Measurements from ENCODE around the gene UQCRC1.

UQCRC1 gene

GRCh38 chr3:48565186-48565585 lies 44.3 kb downstream of the UQCRC1 start:
- Histone ChIP-seq H3K36me3 (ENCODE audit: control insufficient read depth, insufficient read depth, low read length) (no peaks in the 10 kb centered on the region), H3K79me2 (no peaks in the 10 kb centered on the region), H3K9me3 (ENCODE audit: control insufficient read depth, low read length) (no peaks in the 10 kb centered on the region), H3K4me1 (peaks cover 11% of the 10 kb centered on the region), H3K27ac (no peak overlapping the region), H3K4me2 (ENCODE audit: low read length) (no peak overlapping the region), H2AFZ (no peak overlapping the region), H3K27me3 (ENCODE audit: control insufficient read depth, insufficient read depth, low read length) (no peaks in the 10 kb centered on the region), H3K4me3 (ENCODE audit: low read depth, low read length) (no peak overlapping the region), H3K9ac (no peak overlapping the region)
- TF ChIP-seq CTCF (IDR thresholded peaks at IDR 0.05) = no peak

- no peaks in the 10 kb centered on the region for H3K27me3 ChIP-seq (ENCODE audit: control insufficient read depth, insufficient read depth, low read length)
- no peak overlapping the region for H3K9ac ChIP-seq
- H3K4me3 ChIP-seq (ENCODE audit: low read depth, low read length) = no peak overlapping the region
- H2AFZ ChIP-seq = no peak overlapping the region
- H3K9me3 ChIP-seq (ENCODE audit: control insufficient read depth, low read length) = no peaks in the 10 kb centered on the region
- H3K79me2 ChIP-seq = no peaks in the 10 kb centered on the region
- no peaks in the 10 kb centered on the region for H3K36me3 ChIP-seq (ENCODE audit: control insufficient read depth, insufficient read depth, low read length)
- TF ChIP-seq CTCF (IDR thresholded peaks at IDR 0.05) = no peak
- no peak overlapping the region for H3K27ac ChIP-seq
- peaks cover 14% of the 10 kb centered on the region for H3K4me1 ChIP-seq
- no peak overlapping the region for H3K4me2 ChIP-seq (ENCODE audit: low read length)
Measured at GRCh38 chr3:48564667-48565066, 44.8 kb downstream of the UQCRC1 start.

- no peak overlapping the region for H3K4me3 ChIP-seq (ENCODE audit: low read depth, low read length)
- no peak overlapping the region for H2AFZ ChIP-seq
- no peak overlapping the region for H3K4me2 ChIP-seq (ENCODE audit: low read length)
- no peaks in the 10 kb centered on the region for H3K27me3 ChIP-seq (ENCODE audit: control insufficient read depth, insufficient read depth, low read length)
- no peaks in the 10 kb centered on the region for H3K79me2 ChIP-seq
- no peak overlapping the region for H3K27ac ChIP-seq
- H3K9me3 ChIP-seq (ENCODE audit: control insufficient read depth, low read length) = no peaks in the 10 kb centered on the region
- no peaks in the 10 kb centered on the region for H3K36me3 ChIP-seq (ENCODE audit: control insufficient read depth, insufficient read depth, low read length)
- H3K4me1 ChIP-seq = peaks cover 14% of the 10 kb centered on the region
- H3K9ac ChIP-seq = no peak overlapping the region
- TF ChIP-seq CTCF (IDR thresholded peaks at IDR 0.05) = no peak
Measured at GRCh38 chr3:48564022-48564421, 45.4 kb downstream of the UQCRC1 start.

- H2AFZ ChIP-seq = no peak within 1 kb of the TSS
- H3K4me2 ChIP-seq (ENCODE audit: low read length) = no peak within 1 kb of the TSS
- no peaks in the 10 kb centered on the region for H3K9me3 ChIP-seq (ENCODE audit: control insufficient read depth, low read length)
- no peak within 1 kb of the TSS for H3K9ac ChIP-seq
- no peaks in the 10 kb centered on the region for H3K79me2 ChIP-seq
- peaks cover 14% of the 10 kb centered on the region for H3K4me1 ChIP-seq
- no peak for TF ChIP-seq CTCF (IDR thresholded peaks at IDR 0.05)
- H3K4me3 ChIP-seq (ENCODE audit: low read depth, low read length) = no peak within 1 kb of the TSS
- H3K36me3 ChIP-seq (ENCODE audit: control insufficient read depth, insufficient read depth, low read length) = no peaks in the 10 kb centered on the region
- H3K27ac ChIP-seq = no peak within 1 kb of the TSS
- H3K27me3 ChIP-seq (ENCODE audit: control insufficient read depth, insufficient read depth, low read length) = no peaks in the 10 kb centered on the region
Measured at GRCh38 chr3:48563382-48563918, 46.0 kb downstream of the UQCRC1 start, which contains the start of gene UCN2. UCN2 (minus strand) TSS chr3:48563781; CDS start chr3:48563124, 657 bp downstream.

GRCh38 chr3:48562367-48563095 lies 46.9 kb downstream of the UQCRC1 start:
- Histone ChIP-seq H3K9me3 (ENCODE audit: control insufficient read depth, low read length) (no peaks in the 10 kb centered on the region), H3K27me3 (ENCODE audit: control insufficient read depth, insufficient read depth, low read length) (no peaks in the 10 kb centered on the region), H3K79me2 (no peaks in the 10 kb centered on the region), H3K4me1 (peaks cover 14% of the 10 kb centered on the region), H3K27ac (no peak overlapping the region), H3K4me2 (ENCODE audit: low read length) (no peak overlapping the region), H3K36me3 (ENCODE audit: control insufficient read depth, insufficient read depth, low read length) (no peaks in the 10 kb centered on the region), H3K4me3 (ENCODE audit: low read depth, low read length) (no peak overlapping the region), H2AFZ (no peak overlapping the region), H3K9ac (no peak overlapping the region)
- no peak for TF ChIP-seq CTCF (IDR thresholded peaks at IDR 0.05)

Measured in parathyroid adenoma (tissue), 2 donors.